GM12874 (cell line): ENCODE data around the gene TXNDC16.

Source experiments
- TF ChIP-seq, protein P1 (sequence below): IDR thresholded peaks from 2 replicates; pipeline ENCODE4 v1.5.1; 2011; ENCODE audit warnings: low read depth, mild to moderate bottlenecking, control low read depth, low read length, moderate library complexity; ENCODE audit not compliant: insufficient read depth

Gene TXNDC16

DNA sequence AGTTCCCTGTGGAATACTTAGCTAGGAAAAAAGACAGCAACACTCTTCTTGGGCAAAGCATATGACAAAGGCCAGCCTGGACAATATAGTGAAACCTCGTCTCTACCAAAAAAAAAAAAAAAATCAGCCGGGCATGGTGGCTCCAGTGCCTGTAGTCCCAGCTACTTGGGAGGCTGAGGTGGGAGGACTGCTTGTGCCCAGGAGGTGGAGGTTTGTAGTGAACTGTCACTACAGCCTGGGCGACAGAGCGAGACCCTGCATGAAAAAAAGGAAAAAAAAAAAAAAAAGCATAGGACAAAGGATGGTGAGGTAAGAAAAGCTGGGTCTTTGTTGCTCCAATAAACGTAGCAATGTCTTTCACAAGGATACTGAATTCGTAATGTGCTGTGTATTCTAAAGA lies 1.1 kb downstream of the TXNDC16 start:
- TF ChIP-seq, protein P1, sequence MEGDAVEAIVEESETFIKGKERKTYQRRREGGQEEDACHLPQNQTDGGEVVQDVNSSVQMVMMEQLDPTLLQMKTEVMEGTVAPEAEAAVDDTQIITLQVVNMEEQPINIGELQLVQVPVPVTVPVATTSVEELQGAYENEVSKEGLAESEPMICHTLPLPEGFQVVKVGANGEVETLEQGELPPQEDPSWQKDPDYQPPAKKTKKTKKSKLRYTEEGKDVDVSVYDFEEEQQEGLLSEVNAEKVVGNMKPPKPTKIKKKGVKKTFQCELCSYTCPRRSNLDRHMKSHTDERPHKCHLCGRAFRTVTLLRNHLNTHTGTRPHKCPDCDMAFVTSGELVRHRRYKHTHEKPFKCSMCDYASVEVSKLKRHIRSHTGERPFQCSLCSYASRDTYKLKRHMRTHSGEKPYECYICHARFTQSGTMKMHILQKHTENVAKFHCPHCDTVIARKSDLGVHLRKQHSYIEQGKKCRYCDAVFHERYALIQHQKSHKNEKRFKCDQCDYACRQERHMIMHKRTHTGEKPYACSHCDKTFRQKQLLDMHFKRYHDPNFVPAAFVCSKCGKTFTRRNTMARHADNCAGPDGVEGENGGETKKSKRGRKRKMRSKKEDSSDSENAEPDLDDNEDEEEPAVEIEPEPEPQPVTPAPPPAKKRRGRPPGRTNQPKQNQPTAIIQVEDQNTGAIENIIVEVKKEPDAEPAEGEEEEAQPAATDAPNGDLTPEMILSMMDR: no peak

- TF ChIP-seq, protein P1: no peak
Measured at GRCh38 chr14:52550661-52551060, 1.6 kb downstream of the TXNDC16 start.

DNA sequence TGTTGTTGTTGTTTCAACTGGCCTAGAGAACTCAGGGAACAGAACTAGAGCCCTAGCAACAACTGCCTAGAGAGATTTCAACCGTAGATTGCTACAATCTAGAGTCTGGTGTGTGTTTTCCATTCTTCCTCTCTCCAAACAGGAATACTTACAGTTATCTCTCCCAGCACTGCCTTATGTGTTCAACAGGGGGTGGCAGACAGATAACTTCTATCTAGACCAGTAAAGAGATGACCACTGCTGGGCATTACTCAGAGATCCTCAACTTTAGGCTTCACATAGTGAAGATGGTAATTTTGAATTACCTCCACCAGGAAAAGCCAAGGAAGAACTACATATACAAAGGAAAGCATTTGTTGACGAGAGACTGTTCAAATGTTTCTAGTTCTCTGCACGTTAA lies 4.8 kb downstream of the TXNDC16 start:
- TF ChIP-seq, protein P1: no peak

DNA sequence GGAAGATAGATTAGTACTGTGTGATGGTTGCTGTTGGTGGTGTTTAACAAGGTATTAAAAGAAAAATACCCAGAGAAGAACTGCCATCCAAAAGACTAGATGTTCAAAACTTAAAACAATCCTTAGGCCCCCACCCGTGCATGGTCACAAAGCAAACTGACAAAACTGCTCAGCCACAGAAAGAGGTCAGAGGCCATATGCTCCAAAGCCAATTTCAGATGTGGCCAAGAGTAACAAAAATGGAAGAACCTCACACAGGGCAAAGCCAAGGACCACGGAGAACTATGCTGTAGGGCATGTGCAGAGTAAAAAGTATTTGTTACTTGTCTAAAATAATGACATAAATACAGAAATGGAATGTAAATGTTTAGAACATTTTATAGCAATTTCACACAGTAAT lies 5.3 kb downstream of the TXNDC16 start:
- TF ChIP-seq, protein P1: no peak

DNA sequence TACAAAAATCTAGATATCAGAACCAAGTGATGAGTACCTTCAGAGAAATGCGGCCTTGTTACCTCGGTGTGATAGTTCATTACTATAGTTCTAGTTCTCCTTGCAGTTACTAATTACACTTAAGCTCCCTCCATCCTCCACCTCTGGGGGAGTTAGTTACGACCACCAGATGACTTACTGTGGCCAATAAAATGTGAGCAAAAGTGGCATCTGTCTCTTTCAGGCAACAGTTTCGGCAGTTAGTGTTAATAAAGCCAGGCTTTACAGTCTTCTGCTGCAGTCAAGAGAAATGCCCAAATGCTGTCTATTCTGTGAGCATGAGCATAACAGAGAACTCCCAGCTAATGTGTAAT lies 6.0 kb downstream of the TXNDC16 start:
- TF ChIP-seq, protein P1: no peak

GRCh38 chr14:52545584-52546317 lies 6.6 kb downstream of the TXNDC16 start:
- TF ChIP-seq, protein P1: no peak

DNA sequence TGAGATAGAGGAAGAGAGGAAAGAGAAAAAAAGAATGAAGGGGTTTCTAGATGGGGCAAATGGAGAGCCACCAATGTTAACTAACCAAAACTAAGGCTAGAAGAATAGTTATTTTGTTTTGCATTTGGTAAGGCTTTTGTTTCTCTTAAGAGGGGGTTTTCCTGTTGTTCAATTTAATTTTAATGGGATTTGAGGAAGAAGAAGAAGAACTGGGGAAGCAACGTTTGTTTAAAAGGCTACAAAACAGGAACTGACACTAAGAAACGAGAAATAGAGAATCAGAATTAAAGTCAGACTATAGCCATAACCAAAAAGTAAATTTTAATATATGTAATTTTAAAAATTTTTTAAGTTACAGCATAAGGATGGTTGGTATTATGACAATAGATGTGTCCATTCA lies 13.7 kb downstream of the TXNDC16 start:
- TF ChIP-seq, protein P1: no peak
